ENCODE data around the gene EIF3L. TPM values are rescaled to one million over a fixed set of nuclear protein-coding genes. Genes with fewer than 3 reads are reported as not detected.

EIF3L gene
- total and polyA plus RNA-seq, 8 donors, result 310 to 1,258 (median 1,142) TPM

DNA sequence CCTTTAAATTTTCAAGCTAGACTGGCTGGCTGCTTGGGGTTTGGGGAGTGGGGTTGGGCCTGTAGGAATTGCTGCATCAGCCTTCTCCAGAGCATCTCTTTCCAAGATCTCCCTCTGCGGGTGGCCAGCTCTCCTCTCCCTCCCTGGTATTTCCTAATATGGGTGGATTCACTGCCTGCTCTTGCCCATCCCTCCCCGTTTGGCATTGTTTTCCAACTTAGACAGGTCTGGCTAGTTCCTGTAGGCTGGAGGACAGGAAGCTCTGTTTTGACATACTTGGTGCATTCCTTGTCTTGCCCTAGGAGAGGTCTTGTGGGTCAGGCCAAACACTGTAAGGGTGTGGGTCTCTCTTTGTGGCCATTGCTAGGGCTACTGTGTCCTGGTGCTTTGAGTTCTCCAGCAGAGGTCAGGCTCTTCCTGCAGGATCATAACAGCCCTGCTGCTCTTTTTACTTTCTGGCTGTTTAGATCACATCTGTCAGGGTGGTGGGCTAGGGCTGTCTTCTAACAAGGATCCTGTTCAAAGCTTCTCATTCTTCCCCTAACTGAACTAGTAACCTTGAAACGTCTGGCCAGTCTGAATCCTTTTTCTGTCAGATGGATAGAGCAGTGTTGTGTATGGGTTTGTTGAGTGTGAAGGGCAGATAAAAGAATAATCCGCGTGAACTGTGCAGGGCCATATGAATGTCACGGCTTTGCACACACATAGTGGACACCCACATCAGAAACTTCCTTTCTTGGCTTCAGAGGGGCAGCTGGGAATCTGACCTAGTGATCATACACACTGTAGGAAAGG is 38.6 kb downstream of the EIF3L start:
- intact Hi-C loops (cut with DNase I), result loop anchor here in 1 of 2 donors (10.0 kb wide), 1 partner anchor 77 kb away; no protein-coding TSS in a partner anchor
- H3K9me3 ChIP-seq, result no peaks in the 10 kb centered on the region
- peak; percentile 82 for ATAC-seq
- H3K27ac ChIP-seq, result peak overlapping the region; percentile 53
- H3K36me3 ChIP-seq, result peaks cover 0 to 80% of the 10 kb centered on the region in 2 donors
- H3K27me3 ChIP-seq, result no peaks in the 10 kb centered on the region
- no peak overlapping the region for H3K4me3 ChIP-seq
- H3K4me1 ChIP-seq, result peaks cover 12 to 15% of the 10 kb centered on the region in 2 donors
- TF ChIP-seq, protein P1, sequence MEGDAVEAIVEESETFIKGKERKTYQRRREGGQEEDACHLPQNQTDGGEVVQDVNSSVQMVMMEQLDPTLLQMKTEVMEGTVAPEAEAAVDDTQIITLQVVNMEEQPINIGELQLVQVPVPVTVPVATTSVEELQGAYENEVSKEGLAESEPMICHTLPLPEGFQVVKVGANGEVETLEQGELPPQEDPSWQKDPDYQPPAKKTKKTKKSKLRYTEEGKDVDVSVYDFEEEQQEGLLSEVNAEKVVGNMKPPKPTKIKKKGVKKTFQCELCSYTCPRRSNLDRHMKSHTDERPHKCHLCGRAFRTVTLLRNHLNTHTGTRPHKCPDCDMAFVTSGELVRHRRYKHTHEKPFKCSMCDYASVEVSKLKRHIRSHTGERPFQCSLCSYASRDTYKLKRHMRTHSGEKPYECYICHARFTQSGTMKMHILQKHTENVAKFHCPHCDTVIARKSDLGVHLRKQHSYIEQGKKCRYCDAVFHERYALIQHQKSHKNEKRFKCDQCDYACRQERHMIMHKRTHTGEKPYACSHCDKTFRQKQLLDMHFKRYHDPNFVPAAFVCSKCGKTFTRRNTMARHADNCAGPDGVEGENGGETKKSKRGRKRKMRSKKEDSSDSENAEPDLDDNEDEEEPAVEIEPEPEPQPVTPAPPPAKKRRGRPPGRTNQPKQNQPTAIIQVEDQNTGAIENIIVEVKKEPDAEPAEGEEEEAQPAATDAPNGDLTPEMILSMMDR (IDR thresholded peaks at IDR 0.05), result peak; percentile 37 to 44
- DNase-seq, result peak in 3 of 4 donors; percentile 60 to 87 (median 80)

DNA sequence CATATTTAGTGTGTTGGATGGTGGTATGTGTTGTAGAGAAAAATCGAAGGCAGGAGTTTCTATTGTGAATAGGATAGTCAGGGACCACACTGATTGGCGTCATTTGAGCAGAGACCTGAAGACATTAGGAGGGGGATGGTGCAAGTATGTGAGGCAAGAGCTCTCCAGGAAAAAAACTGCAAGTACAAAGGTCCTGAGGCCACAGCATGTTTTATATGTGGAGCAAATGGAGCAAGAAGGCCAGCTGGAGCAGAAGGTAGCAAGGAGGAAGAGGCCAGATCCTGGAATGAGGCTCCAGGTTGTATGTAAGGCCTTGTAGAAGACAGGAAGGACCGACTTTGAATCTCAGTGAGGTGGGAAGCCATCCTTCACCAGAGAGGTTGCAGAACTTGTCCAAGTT is 42.7 kb downstream of the EIF3L start:
- TF ChIP-seq, protein P1 (IDR thresholded peaks at IDR 0.05), result no peak
- no peaks in the 10 kb centered on the region for H3K9me3 ChIP-seq
- ATAC-seq, result no peak

GRCh38 chr22:37892566-37893335 is 43.5 kb downstream of the EIF3L start:
- intact Hi-C loops (cut with DNase I), result no loop called here
- peaks cover 23 to 50% of the 10 kb centered on the region in 2 donors for H3K4me1 ChIP-seq

More for the DNA sequence above, 42.7 kb downstream of the EIF3L start:
- H3K4me3 ChIP-seq, result no peak overlapping the region
- H3K36me3 ChIP-seq, result peaks cover 0 to 48% of the 10 kb centered on the region in 2 donors
- no peak for DNase-seq
- no peak overlapping the region for H3K27ac ChIP-seq
- H3K4me1 ChIP-seq, result peaks cover 28 to 50% of the 10 kb centered on the region in 2 donors
- intact Hi-C loops (cut with DNase I), result no loop called here
- no peaks in the 10 kb centered on the region for H3K27me3 ChIP-seq

GRCh38 chr22:37893583-37893983 is 44.4 kb downstream of the EIF3L start:
- ATAC-seq, result peak; percentile 73
- H3K27me3 ChIP-seq, result no peaks in the 10 kb centered on the region
- TF ChIP-seq, protein P1 (IDR thresholded peaks at IDR 0.05), result no peak
- H3K4me3 ChIP-seq, result no peak overlapping the region
- H3K9me3 ChIP-seq, result no peaks in the 10 kb centered on the region
- intact Hi-C loops (cut with DNase I), result no loop called here
- peaks cover 19 to 48% of the 10 kb centered on the region in 2 donors for H3K4me1 ChIP-seq
- peaks cover 0 to 31% of the 10 kb centered on the region in 2 donors for H3K36me3 ChIP-seq
- DNase-seq, result peak in 1 of 4 donors; percentile 65
- H3K27ac ChIP-seq, result no peak overlapping the region

More at GRCh38 chr22:37892566-37893335, 43.5 kb downstream of the EIF3L start:
- Histone ChIP-seq H3K9me3 (no peaks in the 10 kb centered on the region), H3K36me3 (peaks cover 0 to 40% of the 10 kb centered on the region in 2 donors), H3K27me3 (no peaks in the 10 kb centered on the region), H3K4me3 (no peak overlapping the region), H3K27ac (no peak overlapping the region)
- ATAC-seq (peak; percentile 49), DNase-seq (peak in 1 of 4 donors; percentile 67)
- TF ChIP-seq, protein P1 (IDR thresholded peaks at IDR 0.05), result no peak
